HG02852 (cell line): ENCODE data around the gene THOC6.

Experiments
- ATAC-seq: cut with Tn5 transposase; IDR thresholded peaks from one replicate; pipeline ENCODE4 v1.9.1; 2021; ENCODE audit warnings: mild to moderate bottlenecking, moderate library complexity; ENCODE audit not compliant: unreplicated experiment

Gene THOC6

DNA sequence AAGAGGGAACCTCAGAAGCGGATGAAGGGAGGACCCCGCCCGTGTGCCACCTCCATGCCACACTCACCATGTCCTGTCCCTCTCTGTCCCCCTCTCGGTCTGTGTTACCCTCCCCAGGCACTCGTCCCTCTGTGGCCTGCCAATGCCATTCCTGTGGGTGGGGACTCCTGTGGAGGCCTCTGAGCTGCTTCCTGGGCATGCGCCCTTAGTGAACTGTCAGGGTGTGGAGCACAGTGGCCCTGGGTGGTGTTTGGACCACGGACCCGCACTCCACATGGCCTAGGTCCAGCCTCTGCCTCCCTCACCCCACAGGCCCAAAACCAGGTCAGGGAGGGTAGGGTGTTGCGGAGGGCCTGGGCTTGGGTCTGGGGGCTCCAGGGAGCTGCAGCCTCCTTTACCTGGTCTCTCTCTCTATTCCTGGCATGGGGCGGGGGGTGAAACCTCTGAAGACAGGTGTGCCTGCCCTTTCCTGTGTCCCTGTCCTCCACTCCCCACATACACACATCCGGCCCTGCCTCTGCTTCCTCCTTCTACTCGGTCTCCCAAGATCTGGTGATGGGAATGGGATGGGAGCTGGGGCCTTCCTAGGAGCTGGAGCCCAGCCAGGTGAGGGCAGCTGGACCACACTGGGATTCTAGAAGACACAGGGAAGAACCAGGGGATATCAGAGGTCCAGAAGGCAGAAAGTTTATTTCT is 32.1 kb upstream of the THOC6 start:
- no peak for ATAC-seq

DNA sequence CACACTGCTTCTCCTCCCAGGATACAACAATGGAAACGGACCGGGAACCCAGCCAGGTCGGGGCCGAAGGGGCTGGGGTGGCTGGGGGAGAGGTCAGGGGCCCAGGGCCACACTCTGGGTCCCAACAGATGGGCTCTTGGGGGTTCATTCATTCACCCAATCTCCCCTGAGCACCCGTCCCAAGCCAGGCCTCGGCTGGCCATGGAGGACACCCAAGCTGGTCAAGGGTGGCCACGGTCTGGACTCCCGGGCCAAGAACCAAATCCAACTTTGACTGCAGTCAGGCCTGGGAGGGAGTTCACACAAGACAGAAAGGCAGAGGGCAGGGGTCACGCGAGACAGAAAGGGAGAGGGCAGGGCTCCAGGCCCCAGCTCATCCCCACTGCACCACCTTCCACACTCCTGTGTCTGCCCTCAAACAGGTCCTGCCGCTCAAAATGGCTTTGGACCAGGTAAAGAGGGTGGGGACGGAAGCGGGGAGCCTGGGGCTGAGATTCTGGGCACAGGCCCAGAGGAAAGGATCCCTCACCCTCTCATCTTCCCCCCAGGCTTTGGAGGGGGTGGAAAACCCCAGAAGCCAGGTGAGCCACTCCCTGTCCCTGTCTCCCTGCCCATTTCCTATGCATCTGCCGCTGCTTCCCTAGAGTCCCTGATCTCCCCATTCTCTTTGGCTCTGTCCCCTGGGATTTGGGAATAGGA is 31.3 kb upstream of the THOC6 start:
- no peak for ATAC-seq

DNA sequence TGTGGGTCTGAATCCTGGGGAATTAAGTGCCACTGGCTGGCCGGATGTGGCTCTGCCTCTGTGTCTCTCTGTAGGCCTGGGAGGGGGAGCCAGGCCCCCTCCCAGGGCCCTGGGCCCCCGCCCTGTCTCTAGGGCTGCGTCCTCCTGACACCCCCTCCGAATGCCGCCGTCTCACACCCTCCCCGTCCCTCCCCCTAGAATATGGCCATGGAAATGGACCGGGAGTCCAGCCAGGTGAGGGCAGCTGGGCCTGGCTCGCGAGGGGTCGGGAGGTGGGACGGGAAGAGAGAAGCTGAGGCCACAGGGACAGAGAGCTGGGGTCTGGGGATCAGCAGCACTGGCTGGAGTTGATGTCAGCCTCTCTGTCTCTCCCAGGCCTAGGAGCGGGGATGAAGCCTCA is 27.5 kb upstream of the THOC6 start:
- ATAC-seq = no peak

DNA sequence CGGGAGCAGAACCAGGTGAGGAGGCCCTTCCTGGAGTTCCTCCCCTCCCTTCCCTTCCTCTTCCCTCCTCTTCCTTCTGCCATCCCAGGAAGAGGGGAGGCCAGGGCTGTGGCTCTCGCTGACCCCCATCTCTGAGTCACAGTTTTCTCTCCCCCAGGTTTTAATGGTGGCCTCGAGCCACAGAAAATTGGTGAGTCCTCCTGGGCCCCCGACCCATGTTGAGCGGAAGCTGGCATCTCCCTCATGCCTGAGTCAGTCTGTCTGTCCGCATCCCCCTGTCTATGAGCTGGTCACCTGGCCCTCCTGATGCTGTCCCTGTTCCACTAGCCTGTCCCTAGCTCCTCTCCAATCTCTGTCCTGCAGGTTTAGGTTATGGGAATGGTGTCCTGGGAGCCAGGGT is 23.9 kb upstream of the THOC6 start:
- no peak for ATAC-seq

DNA sequence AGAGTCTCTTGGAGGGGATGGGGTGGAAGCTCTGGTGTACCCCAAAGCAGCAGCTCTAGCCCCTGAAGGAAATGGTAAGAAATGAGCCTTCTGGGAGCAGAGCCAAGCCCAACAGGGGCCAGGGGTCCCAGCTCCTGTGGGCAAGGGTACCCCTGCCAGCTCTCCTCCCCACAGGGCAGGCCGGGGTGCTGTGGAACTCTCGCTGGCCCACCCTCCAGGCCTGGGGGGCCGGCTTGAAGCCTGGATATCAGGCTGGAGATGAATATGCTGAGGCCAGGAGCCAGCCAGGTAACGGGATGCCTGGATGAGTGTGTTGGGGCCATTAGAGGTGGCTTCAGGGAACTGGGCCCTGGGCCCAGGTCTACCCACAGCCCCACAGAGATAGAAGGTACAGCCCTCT is 23.3 kb upstream of the THOC6 start:
- no peak for ATAC-seq

DNA sequence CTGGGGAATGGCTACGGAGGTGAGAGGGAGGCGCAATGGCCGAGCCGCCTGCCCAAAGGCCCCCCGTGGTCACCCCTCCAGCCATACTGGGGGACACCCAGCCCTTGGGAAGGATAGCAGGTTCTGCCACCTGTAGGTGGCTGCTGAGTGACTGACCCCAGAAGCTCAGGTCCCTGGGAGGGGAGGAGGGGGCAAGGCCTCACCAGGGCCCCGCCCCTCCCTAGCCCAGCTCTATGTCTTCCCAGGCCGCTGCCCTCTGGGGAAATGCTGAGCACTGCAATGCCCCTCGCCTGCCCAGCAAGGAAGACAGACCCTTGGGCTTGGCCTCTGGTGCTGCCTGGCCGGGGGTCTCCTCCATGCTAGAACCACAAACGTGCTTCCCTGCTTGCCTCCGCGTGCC is 22.5 kb upstream of the THOC6 start:
- no peak for ATAC-seq

DNA sequence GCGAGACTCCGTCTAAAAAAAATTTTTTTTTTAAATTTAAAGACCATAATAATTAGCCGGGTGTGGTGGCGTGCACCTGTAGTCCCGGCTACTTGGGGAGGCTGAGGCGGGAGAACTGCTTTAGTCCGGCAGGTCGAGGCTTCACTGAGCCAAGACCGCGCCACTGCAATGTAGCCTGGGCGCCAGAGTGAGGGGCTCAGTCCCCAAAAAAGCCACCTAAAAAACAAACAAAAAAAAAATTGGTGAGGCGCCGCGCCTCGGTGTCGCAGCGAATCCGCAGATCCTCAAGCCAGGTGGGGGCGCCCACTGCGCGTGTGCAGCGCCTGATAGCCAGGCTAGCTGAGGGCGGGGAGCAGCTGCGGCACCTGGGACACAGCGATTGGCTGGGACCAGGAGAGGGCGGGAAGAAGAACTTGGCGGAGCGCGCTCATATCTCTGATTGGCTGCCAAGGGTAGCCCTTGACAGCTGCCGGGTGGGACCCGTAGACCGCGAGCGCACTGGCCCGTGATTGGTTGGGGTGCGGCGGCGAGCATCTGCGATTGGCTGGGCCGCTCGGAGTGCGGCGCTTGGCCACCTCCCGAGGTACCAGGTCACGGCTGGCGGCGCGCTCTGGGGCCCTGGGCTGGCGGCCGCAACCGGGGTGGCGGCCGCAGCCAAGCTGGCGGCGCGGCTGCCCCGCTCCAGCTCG is 20.1 kb upstream of the THOC6 start:
- ATAC-seq = peak; percentile 97

DNA sequence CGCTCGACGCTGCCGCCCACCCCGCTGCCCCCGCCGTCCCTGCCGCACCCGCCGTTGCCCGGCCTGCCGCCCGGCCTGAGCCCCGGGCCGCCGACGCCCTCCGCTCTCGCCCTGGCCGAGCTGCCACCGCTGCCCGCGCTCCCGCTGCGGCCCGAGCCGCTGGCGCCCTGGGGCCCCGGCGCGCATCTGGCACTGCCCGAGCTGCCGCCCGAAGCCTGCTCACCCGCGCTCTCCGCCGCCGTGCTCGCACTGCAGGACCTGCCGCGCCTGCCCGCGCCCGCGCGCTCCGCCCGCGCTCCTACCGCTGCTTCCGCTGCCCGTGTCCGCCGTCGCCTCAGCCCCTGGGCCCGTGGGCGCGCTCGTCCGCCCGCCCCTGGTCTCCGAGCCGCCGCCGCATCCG is 19.5 kb upstream of the THOC6 start:
- ATAC-seq = peak; percentile 9

DNA sequence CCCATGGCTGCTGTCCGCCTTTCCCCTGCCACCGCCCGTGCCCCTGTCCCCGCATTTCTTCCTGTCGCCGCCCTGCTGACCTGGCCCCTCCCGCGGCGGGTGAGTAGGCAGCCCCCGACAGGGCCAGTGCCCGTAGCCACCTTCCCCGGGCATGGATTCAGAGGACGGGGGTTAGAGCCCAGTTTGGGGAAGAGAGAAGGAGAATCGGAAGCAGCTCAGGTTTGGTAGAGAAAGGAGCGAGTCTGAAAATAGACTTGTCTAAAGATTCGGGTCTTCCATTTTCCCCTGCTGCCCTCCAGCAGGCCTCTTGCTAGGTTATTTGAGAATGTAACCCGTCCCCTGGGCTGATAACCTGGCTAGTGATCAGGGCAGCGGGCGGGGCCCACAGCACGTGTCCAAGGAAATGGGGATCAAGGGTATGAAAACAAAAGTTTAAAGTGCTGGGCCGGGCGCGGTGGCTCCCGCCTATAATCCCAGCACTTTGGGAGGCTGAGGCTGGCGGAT is 19.0 kb upstream of the THOC6 start:
- ATAC-seq = no peak

DNA sequence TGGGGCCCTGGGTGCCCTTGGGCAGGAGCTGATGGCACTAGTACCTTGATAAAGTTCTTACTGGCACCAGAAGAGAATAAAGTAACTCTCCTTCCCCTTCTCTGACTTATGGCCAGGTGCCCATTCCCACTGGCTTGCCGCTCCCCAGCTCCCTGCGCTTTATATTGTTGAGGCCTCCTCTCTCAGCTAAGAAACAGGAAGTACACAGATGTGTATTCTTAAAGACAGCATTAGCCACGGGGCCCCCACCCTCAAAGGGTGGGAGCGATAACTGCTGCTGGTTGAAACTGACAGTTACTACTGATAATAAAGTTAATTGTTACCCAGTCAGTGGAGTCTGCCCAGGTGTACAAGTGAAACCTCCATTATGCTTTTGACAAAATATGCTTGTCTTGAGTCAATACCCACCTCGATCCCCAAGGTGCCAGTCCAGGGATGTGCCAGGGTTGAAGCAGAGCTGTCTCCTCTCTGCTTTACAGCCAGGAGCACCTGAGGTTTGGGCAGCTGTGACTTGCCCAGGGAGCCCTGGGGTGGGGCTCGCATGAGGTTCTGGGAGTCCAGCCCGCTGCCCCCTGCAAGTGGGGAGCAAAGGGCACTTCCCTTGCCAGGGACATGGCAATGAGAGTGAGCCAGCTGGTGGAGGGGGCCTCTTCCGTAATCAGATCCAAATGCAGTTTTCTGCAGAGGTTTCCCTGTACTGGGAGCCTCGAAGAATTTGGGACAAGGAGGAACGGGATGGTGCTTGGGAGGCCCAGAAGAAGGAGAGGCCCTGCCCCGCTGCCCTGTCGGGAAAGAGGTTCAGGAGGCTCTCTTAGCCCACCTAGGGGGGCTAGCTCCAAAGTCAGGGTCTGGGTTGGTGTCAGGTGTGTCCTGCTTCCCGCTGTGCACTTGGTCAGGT is 16.5 kb upstream of the THOC6 start:
- ATAC-seq = no peak

DNA sequence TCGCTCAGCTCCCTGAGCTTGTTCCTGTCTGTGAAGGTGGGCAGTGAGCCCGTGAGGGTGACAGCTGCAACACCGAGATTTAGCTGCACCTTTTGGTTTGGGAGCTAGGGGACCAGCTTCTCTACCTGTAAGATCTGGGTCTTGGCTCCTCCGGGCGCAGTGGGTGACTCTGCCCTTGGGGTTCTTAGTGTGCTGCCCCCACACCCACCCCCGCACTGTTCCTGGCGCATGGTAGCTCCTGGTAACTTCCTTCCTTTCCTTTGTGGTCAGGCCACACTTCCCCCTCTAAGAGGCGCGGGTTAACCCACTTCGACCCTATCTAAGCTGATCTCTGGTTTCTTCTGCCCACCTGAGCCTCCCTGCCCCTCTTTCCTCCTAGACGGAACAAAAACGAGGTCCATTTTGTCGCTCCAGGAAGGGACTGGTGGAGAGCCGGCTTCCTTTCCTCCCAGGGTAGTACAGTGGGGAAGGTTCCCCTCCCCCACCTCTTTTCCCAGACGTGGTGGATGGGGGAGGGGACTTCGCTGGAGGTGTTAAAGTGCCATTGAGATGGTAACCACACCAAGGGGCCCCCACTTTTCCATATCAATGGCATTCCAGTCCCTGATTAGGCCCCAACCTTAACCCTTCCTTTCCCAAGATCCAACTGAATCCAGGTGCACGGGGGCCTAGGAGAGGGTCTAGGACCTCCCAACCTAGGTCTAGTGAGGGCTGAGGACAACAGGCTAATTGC is 15.7 kb upstream of the THOC6 start:
- no peak for ATAC-seq

DNA sequence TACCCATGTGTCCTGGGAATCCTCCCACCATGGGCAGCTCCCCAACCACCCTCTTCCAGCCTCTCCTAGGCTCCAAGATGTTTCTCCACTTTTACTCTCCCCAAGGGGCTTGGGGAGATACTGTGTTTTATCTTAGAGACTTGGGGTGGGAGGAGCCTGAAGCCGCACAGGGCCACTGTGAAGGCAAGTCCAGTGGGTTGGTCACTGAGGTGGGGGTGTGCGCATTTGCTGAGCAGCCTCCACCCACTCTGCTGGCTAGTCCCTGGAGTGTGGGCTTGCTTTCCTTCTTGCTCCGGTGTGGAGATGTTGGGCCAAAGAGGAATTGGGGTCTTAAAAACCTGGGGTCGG is 15.2 kb upstream of the THOC6 start:
- no peak for ATAC-seq

DNA sequence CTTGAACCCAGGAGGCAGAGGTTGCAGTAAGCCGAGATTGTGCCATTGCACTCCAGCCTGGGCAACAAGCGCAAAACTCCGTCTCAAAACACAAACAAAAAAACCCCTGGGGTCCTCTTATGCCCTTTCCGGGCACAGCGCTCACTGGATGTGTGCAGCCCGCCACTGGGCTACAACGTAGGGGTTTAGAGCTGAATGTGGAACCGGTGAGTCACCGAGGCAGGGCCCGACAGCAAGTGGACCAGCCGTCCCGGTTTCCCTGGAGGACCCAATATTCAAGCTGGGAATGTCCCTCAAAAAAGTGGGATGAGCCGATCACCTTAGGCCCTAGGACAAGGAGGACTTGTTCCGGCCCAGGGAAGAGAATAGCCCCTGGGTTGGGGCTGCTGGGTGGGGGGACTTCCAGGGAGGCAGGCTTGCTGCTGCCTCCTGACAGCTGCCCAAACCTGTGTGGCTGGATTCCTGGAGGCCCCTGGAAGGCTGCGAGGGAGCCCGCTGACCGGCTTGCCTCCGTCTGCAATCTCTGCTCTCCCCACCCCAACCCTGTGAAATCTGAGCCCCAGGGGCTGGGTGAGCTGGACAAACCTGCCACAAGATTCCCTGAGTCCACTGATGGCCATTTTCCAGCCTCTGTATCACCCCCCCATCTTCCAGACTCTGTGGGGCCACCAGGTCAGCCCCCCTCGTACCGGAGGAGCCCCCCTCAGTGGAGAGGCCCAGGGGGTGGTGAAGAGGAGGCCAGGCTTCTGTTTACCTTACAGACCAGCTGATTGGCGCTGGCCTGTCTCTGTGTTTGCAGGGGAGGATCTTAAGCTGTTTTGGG is 14.1 kb upstream of the THOC6 start:
- ATAC-seq = no peak

DNA sequence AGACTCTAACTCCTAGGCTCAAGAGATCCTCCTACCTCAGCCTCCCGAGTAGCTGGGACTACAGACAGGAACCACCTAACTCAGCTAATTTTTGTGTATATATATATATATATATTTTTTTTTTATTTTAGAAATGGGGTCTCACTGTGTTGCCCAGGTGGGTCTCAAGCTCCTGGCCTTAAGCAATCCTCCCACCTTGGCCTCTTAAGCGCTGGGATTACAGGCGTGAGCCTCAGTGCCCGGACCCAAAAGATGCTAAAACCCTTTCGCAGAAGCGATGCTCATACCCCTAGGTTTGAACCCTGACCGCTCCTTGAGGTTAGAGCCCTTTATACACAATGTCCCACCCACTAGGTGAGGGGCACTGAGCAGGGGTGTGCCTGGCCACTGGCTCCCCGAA is 13.3 kb upstream of the THOC6 start:
- no peak for ATAC-seq

DNA sequence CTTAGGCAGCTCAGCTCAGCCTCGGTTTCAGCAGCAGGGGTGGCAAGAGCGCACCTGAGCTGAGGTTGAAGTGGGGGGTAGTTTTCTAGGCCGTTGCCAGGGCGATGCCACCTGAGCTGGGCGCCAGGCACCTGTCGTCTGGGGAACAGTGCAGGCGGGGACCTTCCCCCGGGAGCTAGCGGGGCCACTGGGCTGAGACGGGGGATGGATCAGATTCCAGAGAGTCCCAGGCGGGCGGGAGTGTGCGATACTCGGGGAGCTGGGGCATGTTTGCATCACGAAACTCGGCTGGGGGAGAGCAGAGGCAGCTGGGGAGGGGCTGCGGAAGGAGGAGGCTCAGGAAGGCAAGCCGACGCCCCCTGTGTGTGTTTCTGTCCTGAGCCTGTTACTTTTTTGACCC is 11.6 kb upstream of the THOC6 start:
- no peak for ATAC-seq

DNA sequence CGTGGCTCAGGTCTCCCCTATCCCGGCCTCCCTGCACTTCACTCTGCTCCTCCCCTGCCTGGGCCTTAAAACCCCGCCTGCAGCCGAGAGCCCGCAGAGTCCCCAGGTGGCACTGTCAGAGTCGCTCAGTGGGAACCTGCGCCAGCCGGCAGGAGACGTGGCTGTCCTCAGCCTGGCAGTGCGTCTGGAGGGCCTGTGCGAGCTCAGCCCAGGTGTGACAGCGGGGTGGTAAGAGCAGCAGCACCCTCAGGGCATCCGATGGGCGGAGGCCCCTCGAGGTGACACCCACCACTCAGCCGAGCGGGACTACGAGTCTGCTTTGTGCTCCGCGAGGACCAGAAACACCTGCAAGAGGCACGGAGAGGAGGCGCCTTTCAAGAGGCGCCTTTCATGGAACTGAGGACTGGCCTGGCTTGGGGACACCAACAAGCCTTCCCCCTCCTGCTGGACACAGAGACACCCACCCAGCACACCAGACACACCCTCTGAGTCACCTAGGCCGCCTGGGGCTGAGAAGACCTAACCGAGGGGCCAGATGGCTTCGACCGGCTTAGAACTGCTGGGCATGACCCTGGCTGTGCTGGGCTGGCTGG is 10.9 kb upstream of the THOC6 start, which contains the start of gene CLDN9:
Gene CLDN9 (plus strand): TSS at position 96 of the 593 bp plus-strand sequence. CDS start 440 bp downstream, at position 536.
- no peak for ATAC-seq

DNA sequence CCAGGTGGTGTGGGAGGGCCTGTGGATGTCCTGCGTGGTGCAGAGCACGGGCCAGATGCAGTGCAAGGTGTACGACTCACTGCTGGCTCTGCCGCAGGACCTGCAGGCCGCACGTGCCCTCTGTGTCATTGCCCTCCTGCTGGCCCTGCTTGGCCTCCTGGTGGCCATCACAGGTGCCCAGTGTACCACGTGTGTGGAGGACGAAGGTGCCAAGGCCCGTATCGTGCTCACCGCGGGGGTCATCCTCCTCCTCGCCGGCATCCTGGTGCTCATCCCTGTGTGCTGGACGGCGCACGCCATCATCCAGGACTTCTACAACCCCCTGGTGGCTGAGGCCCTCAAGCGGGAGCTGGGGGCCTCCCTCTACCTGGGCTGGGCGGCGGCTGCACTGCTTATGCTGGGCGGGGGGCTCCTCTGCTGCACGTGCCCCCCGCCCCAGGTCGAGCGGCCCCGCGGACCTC is 10.3 kb upstream of the THOC6 start:
- ATAC-seq = no peak

DNA sequence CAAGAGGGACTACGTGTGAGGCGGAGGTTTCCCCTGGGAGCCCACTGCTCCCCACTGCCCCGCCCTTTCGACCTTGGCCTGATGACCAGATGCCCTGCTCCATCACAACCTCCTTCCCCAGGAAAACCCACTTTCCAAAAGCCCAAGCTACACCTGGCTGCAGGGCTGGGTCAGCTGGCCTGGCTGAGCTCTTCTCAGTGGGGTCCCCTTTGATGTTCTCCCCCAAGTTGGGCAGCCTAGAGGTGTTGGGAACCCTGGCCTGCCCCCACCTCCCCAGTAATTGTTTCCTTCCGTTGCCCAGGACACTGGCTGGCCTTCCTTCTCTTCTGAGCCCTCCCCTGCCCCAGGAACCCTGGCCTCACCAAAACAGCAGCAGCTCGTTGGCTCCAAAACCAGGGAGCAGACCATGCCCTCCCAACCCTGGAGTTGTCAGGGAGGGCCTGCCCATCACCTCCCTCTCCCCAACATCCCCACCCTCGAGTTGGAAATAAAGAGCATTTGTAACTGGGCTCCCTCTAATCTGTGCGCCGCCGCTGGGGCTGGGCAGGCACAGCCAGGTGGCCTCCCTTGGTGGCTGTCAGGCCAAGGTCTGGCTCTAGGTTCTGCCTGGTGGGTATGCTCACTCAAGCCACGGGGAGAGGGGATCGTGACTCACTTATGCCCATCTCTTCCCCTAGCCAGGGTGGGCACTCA is 9.7 kb upstream of the THOC6 start:
- ATAC-seq = no peak
